DND-41 (cell line): ENCODE data around the gene XPNPEP1.

ENCODE experiments used
- ATAC-seq: fragments of 200-7000 bp; cut with Tn5 transposase; 3 replicates; pipeline ENCODE4 v1.9.1; 2021; ENCODE audit warnings: low read depth; ENCODE audit not compliant: insufficient read depth
- DNase-seq: peaks from one replicate; pipeline ENCODE4 v3.0.0-alpha.2; 2020
- H2AFZ ChIP-seq: 2 replicates; pipeline ENCODE4 v1.6.0; 2012; ENCODE audit warnings: low read depth, low read length
- H3K27ac ChIP-seq: 2 replicates; pipeline ENCODE4 v1.5.1; 2012; ENCODE audit warnings: low read length, inconsistent platforms
- H3K27me3 ChIP-seq: fragments of 200-600 bp; sonication (generic); 2 replicates; pipeline ENCODE4 v1.6.0; 2012; ENCODE audit warnings: low read length, mild to moderate bottlenecking, inconsistent platforms; ENCODE audit not compliant: insufficient read depth, poor library complexity
- H3K36me3 ChIP-seq: 2 replicates; pipeline ENCODE4 v1.5.1; 2012; ENCODE audit warnings: low read length, inconsistent platforms; ENCODE audit not compliant: insufficient read depth
- H3K4me1 ChIP-seq: 2 replicates; pipeline ENCODE4 v1.5.1; 2012; ENCODE audit warnings: mild to moderate bottlenecking, low read length; ENCODE audit not compliant: insufficient read depth
- H3K4me2 ChIP-seq: 2 replicates; pipeline ENCODE4 v1.6.0; 2012; ENCODE audit warnings: mild to moderate bottlenecking, moderate library complexity, low read length, inconsistent platforms; ENCODE audit not compliant: insufficient read depth
- H3K4me3 ChIP-seq, 2 experiments: fragments of 200-600 bp in 1 of 2; shearing (Covaris generic) in 1 of 2; 2 replicates each; pipeline ENCODE4 v1.5.1; 2012 to 2016; ENCODE audit warnings: inconsistent platforms in 2 of 2, low read length in 2 of 2, mild to moderate bottlenecking in 2 of 2, low read depth in 1 of 2, moderate library complexity in 1 of 2
- H3K79me2 ChIP-seq: 2 replicates; pipeline ENCODE4 v1.6.0; 2012; ENCODE audit warnings: low read length, inconsistent platforms; ENCODE audit not compliant: insufficient read depth
- H3K9ac ChIP-seq: 2 replicates; pipeline ENCODE4 v1.6.0; 2012; ENCODE audit warnings: low read depth, mild to moderate bottlenecking, inconsistent platforms, low read length, moderate library complexity
- H3K9me3 ChIP-seq: 2 replicates; pipeline ENCODE4 v1.5.1; 2012; ENCODE audit warnings: low read length, moderate library complexity, mild to moderate bottlenecking, inconsistent platforms; ENCODE audit not compliant: insufficient read depth, severe bottlenecking
- H4K20me1 ChIP-seq: 2 replicates; pipeline ENCODE4 v1.6.0; 2012; ENCODE audit warnings: low read length; ENCODE audit not compliant: insufficient read depth
- EZH2 ChIP-seq: IDR thresholded peaks from 3 replicates; pipeline ENCODE4 v1.6.1; 2012; ENCODE audit warnings: borderline replicate concordance, low read depth, mild to moderate bottlenecking, moderate library complexity, low read length, inconsistent platforms; ENCODE audit not compliant: severe bottlenecking
- TF ChIP-seq, protein P1 (sequence below): IDR thresholded peaks from 2 replicates; pipeline ENCODE4 v1.5.1; 2012; ENCODE audit warnings: borderline replicate concordance, low read length, moderate library complexity, mild to moderate bottlenecking; ENCODE audit not compliant: poor library complexity, severe bottlenecking; ENCODE audit errors: extremely low read depth

The XPNPEP1 gene

DNA sequence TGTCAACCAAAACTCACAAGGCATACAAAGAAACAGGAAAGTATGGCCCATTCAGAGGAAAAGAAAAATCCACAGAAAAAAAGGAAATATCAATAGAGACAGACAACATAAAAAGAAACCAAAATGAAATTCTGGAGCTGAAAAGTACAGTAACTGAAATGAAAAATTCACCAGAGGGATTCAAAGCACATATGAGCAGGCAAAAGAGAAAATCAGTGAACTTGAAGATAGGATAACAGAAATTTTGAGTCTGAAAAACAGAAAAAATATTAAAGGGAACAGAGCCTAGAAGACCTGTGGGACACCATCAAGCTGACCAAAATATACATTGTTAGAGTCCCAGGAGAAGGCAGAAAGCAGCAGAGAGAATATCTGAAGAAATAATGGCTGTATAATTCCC is 60.6 kb downstream of the XPNPEP1 start:
- Histone ChIP-seq H2AFZ (no peak overlapping the region), H4K20me1 (no peaks in the 10 kb centered on the region), H3K79me2 (no peaks in the 10 kb centered on the region), H3K4me1 (no peaks in the 10 kb centered on the region), H3K27me3 (no peaks in the 10 kb centered on the region), H3K4me2 (no peak overlapping the region), H3K36me3 (peaks cover 38% of the 10 kb centered on the region), H3K9ac (no peak overlapping the region), H3K4me3 (no peak overlapping the region), H3K27ac (no peak overlapping the region), H3K9me3 (peaks cover 6% of the 10 kb centered on the region)
- ATAC-seq (no peak), DNase-seq (no peak)
- no peak for TF ChIP-seq EZH2
- TF ChIP-seq, protein P1, sequence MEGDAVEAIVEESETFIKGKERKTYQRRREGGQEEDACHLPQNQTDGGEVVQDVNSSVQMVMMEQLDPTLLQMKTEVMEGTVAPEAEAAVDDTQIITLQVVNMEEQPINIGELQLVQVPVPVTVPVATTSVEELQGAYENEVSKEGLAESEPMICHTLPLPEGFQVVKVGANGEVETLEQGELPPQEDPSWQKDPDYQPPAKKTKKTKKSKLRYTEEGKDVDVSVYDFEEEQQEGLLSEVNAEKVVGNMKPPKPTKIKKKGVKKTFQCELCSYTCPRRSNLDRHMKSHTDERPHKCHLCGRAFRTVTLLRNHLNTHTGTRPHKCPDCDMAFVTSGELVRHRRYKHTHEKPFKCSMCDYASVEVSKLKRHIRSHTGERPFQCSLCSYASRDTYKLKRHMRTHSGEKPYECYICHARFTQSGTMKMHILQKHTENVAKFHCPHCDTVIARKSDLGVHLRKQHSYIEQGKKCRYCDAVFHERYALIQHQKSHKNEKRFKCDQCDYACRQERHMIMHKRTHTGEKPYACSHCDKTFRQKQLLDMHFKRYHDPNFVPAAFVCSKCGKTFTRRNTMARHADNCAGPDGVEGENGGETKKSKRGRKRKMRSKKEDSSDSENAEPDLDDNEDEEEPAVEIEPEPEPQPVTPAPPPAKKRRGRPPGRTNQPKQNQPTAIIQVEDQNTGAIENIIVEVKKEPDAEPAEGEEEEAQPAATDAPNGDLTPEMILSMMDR, result no peak

DNA sequence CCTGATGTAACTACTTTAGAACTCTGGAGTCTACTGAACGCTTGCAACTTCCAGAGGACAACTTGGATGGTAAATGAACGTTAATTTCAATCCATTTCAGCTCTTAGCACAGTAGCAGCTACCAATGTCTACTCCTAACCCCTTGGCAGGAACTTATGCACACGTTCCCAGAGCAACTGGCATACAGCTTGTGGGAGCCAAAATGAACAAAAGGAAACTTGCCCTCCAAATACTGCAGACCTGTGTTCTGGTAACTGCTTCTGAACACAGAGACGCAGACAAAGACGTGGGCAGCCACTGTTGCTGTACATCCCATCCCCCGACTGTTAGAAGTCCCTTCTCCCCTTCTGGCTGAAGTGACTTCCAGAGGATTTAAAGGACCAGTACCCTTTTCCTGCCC is 61.3 kb downstream of the XPNPEP1 start:
- H2AFZ ChIP-seq, result no peak overlapping the region

DNA sequence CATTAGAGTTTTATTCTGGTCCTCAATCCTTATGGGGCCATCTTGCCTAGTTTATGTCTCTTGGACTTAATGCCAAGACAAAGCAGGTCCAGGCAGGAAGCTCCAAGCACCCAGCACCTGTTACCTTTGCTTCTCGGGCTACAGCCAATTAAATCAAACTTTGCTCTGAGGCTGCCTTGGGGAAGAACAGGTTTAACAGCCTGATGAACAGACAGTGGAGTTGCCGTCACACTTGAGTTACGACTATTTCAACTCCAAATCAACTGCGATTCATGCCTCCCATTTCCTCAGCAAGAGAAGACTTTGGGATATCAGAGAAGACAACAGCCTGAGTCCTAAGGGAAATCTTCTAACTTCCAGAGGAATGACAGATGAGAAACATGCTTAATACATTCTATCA is 62.2 kb downstream of the XPNPEP1 start:
- H3K27ac ChIP-seq, result no peak overlapping the region
- H3K4me3 ChIP-seq, result no peak overlapping the region
- DNase-seq (no peak), ATAC-seq (no peak)
- no peak overlapping the region for H3K4me2 ChIP-seq
- H2AFZ ChIP-seq, result no peak overlapping the region
- peaks cover 22% of the 10 kb centered on the region for H3K36me3 ChIP-seq
- H4K20me1 ChIP-seq, result no peaks in the 10 kb centered on the region
- no peak for TF ChIP-seq EZH2
- TF ChIP-seq, protein P1, result no peak
- no peaks in the 10 kb centered on the region for H3K27me3 ChIP-seq
- H3K4me1 ChIP-seq, result no peaks in the 10 kb centered on the region
- H3K9me3 ChIP-seq, result peaks cover 6% of the 10 kb centered on the region
- H3K79me2 ChIP-seq, result no peaks in the 10 kb centered on the region
- no peak overlapping the region for H3K9ac ChIP-seq

More for the DNA sequence above, 61.3 kb downstream of the XPNPEP1 start:
- no peaks in the 10 kb centered on the region for H3K79me2 ChIP-seq
- H3K36me3 ChIP-seq, result peaks cover 31% of the 10 kb centered on the region
- no peak overlapping the region for H3K4me3 ChIP-seq
- DNase-seq (no peak), ATAC-seq (no peak)
- TF ChIP-seq EZH2, result no peak
- TF ChIP-seq, protein P1, result no peak
- no peak overlapping the region for H3K27ac ChIP-seq
- H3K9ac ChIP-seq, result no peak overlapping the region
- peaks cover 6% of the 10 kb centered on the region for H3K9me3 ChIP-seq
- H3K27me3 ChIP-seq, result no peaks in the 10 kb centered on the region
- H3K4me2 ChIP-seq, result no peak overlapping the region
- no peaks in the 10 kb centered on the region for H3K4me1 ChIP-seq
- H4K20me1 ChIP-seq, result no peaks in the 10 kb centered on the region

DNA sequence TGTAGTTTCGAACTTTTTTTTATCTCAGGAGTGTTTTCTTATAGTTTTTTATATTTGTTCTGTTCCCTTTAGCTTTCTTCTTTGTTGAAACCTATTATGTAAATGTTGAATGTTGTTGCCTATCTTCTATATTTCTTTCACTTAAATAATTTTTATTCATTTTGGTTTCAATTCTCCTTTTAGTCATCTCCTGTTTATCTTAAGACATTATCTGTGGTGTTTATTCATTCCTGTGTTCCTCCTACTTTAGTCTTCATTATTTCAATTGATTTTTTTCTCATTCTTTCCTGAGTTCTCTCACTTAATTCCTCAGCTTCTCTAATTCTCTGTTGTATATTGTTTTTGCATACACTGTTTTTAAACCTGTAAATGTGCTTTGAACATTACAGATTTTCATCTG is 64.1 kb downstream of the XPNPEP1 start:
- TF ChIP-seq EZH2, result no peak
- TF ChIP-seq, protein P1, result no peak

More for the DNA sequence above, 64.1 kb downstream of the XPNPEP1 start:
- DNase-seq, result no peak
- Histone ChIP-seq H3K4me1 (no peaks in the 10 kb centered on the region), H4K20me1 (no peaks in the 10 kb centered on the region), H3K36me3 (peaks cover 4% of the 10 kb centered on the region; the same call in 1 of the 2 replicates), H3K9me3 (peaks cover 6% of the 10 kb centered on the region), H3K27ac (no peak overlapping the region), H2AFZ (no peak overlapping the region), H3K4me2 (no peak overlapping the region), H3K9ac (no peak overlapping the region), H3K4me3 (no peak overlapping the region), H3K27me3 (no peaks in the 10 kb centered on the region), H3K79me2 (no peaks in the 10 kb centered on the region)
- no peak for ATAC-seq
